Putamen (tissue), 1 donor: ENCODE measurements around the gene HPS4.

Experiments used
- DNase-seq: peaks from one replicate; pipeline ENCODE4 v3.0.0-alpha.2; 2016; ENCODE audit warnings: low spot score

Gene HPS4

DNA sequence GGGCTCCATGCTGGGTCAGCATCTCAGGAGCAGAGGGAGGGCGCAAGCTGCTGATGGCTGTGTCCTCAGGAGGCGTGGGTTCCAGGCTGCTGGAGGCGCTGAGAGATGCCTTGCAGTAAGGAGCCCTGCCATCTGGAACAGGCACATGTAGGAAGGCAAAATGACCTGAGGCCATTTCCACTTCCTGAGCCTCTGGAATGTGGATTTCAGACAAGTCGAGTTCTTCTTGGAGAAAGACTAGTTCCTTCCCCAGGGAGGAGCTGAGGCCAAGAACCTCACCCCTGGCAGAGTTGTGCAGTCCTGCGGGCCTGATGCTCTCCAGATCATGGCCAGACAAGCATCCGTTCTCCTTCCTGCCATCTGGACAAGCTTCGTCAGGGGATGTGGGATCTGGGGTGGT, 19.3 kb downstream of the HPS4 start:
- DNase-seq = no peak

DNA sequence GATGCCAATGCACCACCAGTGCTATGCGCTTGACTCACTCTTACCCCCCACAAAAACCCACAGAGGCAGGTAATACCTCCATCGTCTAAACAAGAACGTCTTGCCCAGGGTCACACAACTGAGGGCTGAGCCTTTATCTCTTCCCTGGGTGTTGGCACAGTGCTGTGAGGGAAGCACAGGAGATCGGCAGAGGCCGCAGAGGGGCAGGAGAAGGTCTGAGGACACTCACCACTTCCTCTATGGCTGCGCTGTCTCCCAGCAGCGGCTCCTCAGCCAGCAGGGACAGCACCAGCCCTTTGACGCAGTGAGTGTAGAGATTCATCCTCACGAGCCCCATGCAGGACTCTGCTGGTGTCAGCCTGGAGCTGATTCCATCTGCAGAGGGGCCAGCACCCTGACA, 19.9 kb downstream of the HPS4 start:
- DNase-seq = no peak

DNA sequence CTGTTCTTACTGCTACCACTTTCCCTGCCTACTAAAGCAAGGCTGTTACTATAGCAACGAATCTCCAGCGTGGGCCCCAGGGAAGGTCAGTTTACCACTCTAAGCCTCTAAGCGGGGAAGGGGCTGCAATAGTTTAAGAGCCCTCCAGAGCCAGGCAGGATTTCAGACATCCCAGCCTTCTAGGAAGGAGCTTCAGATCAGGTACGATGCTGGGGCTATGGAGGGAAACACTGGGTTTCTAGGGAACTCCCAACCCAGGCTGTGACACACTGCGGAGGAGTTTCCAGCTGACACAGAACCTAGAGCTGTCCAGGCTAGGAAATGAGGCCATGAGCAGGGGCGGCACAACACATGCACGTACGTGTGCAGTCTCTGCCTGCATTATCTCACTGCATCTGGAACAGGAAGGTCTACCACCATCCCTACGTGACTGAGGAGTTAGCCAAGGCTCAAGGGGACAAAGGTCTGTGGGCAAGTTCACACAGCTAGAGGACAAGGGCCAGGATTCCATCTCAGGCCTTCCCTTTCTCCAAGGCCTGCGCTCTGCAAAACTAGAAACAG, 20.4 kb downstream of the HPS4 start:
- DNase-seq = no peak

DNA sequence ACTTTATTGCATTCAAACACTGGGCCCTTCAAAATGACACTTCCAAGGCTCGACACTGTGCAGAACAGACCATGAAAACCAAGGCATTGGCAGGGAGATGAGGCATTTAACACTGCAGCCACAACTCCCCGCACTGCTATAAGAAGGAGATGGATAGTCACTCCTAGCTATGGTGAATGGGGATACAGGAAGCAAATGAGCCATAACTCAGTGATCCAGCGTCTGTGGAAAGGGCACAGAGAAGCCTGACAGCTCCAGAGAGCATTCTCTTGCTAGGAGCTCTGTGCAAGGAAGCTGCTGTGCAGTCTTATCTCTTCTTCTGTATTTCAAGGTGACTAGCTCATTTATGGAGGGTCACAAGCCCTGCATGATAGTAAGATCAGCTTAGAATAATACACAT, 20.9 kb downstream of the HPS4 start:
- no peak for DNase-seq

DNA sequence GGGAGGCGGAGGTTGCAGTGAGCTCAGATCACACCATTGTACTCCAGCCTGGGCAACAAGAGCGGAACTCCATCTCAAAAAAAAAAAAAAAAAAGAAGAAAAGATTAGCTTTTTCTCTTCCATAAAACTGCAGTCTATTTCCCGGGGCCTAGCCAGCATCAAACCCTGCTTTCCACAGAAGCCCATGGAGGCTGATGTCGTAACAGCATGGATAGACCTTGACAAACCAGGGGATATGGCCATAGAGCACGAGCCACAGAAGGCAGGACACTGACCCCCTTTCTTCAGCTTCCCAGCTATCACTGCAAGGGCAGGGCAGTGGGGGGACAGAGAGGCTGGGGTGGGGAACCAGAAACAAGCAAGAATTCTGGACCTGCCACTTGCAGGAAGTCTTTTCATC, 21.5 kb downstream of the HPS4 start:
- DNase-seq = no peak

DNA sequence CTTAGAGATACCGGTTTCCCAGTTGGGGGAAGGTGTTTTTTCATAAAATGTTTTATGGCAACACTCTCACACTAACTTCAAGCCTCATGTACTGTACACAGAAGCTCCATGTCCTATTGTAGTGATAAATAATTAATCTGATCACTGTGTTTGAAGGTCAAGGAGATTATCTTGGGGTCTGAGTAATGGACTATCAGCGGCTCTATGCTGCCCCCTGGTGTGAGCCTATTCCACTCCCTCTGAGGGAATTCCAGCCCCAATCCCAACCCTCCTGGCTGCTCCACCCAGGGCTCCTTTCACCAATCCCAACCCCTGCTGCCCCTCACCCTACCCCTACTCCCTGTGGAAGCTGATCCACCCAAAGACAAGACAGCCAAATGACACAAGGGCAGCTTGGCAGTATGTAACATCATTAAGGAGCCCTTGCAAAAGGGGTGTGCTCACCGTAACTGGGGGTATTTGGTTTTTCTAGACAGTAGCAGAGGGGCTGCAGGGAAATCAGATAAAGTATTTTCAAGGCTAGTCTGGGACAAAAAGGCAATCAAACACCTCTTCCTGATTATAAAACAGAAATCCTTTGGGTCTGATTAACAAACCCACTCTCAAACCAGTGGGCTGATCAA, 22.3 kb downstream of the HPS4 start:
- no peak for DNase-seq

DNA sequence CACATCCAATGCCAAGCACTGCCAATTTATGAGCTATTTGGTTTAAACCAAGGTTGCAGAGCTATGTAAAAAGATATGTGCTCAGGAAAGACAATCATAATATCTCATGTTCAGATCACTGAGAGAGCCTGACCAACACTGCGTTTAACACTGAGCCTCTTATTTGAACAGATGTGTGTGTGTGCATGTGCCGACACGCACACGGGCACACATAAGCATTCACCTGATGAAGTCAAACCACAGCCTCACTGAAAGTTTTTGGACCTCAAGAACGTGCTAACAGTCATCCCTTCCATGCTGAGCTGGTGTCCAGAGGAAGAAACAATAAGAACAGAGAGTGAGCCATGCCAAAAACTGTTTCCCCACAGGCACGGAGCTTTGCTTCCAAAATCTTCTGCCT, 23.4 kb downstream of the HPS4 start:
- no peak for DNase-seq

DNA sequence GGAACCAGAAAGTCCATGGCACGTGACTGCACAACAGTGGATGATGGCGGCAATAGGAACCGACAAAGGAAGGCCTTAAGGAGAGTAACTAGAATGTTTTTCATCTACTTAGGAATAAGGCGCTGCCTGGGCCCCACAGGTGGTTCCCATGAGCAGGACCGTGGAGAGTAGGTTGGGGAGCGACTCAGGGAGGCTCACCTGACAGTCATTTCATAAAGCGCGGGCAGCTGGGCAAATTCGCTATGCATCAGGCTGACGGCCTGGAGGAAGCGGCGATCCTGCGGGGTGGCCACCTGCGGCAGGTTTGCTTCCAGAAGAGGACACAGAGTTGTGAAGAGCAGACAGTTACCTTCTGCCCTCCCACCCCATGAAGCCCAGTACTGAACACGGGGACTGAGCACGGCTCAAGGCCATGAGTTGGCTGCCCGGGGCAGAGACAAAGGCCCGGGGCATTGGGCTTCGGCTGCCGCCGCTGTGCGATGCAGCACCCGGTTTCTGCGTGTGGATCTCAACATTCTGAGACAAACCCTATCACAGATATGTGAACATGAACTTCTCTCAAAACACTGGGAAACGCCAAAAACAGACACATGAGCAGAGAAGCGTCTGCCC, 25.8 kb downstream of the HPS4 start:
- DNase-seq = no peak

DNA sequence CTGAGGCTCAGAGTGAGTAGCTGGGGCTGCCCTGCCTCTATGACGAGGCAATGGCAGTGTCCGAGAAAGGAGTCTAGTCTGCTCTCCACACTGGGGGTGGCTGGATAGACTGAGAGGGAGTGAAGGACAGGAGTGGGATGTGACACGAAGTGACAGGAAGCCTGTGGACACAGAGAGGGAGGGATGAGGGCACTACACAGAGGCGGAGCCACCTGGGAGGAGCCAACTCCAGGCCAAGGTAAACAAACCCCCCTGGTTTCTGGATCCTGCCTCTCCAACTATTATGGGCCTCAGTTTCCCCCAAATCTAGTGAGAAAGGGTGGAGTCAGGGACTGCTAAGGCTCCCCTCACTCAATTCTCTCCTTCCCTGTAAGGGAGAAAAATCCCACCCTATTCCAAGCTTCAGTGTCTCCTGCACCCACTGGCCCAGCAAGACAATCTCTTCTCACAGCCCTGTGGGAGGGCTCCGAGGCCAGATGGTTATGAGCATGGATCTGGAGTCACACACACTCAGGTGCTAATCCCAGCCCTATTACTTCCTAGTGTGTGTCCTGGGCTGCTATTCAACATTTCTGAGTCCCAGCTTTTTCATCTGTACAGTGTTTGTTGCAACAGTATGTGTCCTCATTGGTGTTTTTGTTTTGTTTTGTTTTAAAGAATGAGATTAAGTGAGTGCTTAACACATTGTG, 29.6 kb downstream of the HPS4 start:
- DNase-seq = no peak

DNA sequence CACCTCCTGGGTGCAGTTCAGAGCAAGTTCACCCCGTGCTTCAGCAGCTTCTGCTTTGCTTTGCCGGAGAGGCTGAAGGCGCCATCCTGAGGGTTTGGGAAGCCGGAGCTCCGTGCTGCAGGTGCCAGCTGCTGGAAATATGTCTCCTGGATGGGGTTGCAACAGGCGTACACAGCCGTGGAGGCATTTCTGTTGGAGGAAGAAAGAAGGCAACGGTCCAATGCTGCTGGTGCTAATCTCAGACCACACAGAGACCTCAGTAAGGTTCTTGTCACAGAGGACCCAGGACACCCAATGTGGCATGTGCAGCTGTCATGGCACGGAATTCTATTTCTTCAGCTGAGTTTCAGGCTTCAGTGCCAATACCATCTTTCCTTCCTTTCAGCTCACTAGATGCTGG, 30.4 kb downstream of the HPS4 start:
- no peak for DNase-seq

DNA sequence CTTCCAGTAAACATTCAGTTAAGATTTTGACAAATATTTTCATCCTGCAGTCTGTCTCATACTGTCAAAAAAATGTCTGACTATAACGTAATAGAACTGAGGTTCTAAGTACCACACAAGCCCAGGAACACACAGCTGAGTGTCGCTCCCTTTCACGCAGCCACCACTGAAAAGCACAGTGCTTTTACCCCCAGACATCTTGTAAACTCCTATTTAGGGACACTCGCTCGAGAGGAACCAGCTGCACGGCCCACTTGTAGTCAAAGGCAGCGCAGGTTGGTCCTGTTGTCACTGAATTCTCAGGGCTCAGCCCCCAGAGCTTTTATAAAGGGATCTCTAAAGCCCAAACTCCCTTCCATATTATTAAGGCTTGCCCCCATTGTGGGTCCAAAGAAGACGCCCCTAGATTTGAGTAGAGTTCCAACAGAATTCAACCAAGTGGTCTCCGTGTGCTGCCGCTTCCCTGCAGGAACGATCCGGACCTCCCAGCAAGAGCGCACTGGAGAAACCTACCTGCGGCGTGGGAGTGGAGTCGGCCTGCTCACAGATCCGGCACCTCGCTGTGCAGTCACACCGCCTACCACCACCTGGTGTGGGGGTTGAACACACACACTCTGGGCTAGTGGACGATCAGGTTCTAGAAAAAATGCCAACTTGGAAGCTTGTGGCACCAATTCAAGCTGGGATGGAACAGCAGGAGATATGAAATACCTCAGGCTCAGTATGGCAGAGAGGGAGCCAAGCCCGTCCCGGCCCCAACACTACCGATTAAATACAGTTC, 31.2 kb downstream of the HPS4 start:
- DNase-seq = no peak

DNA sequence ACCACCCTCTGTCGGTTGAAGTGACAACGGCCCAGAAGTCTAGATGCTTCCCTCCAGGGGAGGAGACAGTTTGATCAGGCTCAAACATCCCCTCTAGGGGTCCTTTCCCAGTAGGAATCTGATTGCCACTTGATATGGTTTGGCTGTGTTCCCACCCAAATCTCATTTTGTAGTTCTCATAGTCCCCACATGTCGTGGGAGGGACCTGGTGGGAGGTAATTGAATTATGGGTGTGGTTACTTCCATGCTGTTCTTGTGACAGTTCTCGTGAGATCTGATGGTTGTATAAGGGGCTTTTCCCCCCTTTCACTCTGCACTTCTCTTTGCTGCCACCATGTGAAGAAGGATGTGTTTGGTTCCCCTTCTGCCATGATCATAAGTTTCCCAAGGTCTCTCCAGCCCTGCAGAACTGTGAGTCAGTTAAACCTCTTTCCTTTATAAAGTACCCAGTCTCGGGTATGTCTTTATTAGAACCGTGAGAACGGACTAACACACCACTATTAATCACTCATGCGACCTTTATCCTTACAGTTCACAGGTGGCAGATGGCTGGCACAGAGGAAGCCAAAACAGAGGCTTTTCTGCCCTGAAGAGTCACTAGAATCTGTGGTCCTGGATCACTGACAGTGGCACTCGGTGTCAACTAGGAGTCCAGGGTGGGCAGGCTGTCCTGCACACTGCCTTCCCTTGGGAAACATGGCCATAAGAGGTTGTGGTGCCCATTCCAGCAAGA, 33.0 kb downstream of the HPS4 start:
- DNase-seq = no peak

DNA sequence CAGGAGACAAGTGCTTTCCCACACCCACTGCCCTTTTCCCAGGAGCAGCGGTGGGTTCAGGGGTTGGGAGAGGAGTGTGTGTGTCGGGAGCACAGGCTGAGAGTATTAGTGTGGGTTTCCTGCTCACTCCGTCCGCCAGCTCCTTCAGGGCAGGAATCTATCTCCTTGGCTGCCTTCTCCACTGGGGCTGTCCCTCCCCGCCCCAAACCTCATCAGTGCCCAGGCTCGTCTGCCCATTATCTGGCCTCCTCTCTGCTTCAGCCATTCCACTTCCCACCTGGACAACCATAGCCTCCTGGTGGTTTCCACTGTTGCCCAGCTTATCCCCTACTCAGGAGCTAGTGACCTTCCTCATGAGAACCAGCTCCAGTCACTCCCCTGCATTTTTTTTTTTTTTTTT, 34.6 kb downstream of the HPS4 start:
- DNase-seq = no peak

DNA sequence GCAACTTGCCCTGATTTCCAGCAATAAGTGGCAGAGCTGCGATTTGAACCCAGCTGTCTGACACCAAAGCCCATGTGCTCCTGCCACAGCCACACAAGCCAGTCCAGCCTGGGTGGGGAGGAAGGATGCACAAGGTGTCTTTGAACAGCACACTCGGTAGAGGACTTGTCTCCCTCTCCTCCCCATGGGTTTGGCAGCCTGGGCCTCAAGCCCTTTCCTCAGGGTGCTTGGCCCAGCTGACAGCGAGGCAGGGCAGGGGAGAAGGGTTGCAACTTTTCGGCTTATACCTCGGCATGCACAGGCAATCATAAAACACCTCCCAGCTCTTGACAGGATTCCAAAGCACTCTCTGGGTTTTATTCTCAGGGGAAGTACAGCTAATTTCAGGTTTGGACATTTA, 35.2 kb downstream of the HPS4 start:
- no peak for DNase-seq

DNA sequence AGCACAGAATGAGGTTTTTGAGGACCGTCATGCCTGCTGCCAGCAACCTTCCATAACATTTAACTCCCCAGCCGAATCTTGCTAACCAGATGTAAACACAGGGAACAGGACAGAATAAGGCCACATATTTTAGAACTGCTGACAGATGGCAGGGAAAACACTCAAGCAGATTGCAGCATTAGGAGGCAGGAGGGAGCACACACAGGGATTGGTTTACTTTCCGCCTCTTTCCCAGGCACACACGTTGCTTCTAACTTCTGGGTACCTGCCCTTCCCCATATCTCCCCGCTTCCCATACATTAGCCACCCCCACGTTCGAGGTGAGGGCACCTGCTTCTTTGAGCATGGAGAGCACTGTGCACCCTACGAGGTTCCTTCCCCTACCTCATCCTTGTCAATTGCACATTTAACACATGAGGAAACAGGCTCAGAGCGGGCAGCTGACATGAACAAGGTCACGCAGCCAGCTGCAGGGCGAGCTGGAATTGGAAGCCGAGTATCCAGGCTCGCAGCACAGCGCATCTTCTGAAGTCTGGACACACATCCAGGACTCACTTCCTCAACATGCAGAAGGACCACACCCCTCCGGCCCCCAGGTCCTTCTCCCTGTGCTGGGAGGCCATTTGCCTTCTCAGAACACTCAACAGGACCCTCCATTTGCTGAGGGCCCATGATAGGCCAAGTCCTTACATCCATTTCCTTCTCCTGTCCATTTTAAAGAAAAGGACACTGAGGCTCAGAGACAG, 35.8 kb downstream of the HPS4 start:
- no peak for DNase-seq

DNA sequence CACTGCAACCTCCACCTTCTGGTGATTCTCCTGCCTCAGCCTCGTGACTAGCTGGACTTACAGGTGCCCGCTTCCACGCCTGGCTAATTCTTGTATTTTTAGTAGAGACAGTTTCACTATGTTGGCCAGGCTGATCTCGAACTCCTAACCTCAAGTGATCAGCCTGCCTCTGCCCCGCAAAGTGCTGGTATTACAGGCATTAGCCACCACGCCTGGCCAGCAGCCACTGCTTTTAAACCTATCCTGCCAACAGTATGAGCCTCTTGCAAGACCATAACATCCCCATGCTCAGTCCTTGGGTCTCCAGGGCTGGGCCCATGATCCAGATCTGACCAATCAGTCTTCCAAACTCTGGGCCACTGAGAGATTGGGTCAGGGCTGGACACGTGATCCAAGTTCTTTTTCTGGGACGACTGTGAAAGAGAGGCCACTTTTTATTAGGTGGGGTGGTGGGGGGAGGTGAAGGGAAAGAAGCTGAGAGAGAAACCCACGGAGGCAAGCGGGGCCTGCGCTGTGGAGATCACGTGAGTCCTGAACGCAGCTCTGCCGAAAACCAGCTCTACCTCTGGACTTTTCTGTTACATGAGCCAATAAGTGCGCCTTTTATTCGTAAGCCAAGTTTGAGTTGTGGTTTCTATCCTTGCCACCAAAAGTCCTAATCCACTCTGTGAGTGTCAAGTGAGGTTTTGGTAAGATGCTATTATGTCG, 36.6 kb downstream of the HPS4 start:
- DNase-seq = no peak

DNA sequence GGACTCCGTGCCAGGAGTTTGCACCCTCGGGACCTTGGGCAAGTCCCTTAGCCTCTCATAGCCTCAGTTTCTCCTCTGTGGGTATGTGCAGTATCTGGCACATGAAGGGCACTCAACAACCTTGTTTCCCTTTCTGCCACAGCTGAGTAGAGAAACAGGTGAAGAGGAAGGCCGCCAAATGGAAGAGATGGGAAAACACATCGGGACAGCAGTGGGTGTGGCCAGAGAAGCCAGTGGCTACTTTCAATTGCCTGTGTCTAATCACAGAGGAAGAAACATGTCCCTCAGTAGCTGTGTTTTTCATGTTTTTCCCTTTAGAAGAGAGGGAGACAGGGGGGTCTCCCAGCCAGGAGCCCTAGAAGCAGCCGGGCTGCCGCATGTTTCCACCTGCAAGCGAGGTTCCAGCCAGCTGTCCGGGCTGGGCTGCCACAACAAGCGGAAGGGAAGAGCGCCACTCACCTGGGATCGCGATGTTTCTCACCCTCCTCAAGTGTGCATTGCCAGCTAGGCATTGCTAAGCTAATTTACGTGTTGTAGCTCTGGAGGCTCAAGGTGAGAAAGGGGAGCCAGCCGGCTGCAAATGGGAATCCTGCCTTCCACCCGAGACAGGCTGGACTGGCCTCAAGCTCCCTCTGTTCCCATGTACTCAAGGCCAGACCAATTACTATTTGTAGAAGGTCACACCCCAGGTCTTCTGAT, 37.9 kb downstream of the HPS4 start:
- DNase-seq = no peak

DNA sequence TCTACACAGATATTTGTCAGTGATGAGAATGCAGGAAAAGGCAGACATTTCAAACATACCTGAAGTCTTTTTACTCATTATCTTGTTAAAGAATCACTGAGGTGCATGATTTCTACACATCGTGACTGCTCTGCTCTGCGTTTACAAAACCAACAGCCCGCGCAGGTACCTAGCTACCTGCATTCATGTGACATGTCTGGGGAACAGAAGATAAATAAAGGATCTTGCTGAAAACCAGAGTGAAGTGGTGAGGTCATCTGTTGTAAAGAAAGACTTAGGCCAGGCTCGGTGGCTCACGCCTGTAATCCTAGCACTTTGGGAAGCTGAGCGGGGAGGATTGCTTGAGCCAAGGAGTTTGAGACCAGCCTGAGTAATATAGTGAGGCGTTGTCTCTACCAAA, 38.8 kb downstream of the HPS4 start:
- DNase-seq = no peak

DNA sequence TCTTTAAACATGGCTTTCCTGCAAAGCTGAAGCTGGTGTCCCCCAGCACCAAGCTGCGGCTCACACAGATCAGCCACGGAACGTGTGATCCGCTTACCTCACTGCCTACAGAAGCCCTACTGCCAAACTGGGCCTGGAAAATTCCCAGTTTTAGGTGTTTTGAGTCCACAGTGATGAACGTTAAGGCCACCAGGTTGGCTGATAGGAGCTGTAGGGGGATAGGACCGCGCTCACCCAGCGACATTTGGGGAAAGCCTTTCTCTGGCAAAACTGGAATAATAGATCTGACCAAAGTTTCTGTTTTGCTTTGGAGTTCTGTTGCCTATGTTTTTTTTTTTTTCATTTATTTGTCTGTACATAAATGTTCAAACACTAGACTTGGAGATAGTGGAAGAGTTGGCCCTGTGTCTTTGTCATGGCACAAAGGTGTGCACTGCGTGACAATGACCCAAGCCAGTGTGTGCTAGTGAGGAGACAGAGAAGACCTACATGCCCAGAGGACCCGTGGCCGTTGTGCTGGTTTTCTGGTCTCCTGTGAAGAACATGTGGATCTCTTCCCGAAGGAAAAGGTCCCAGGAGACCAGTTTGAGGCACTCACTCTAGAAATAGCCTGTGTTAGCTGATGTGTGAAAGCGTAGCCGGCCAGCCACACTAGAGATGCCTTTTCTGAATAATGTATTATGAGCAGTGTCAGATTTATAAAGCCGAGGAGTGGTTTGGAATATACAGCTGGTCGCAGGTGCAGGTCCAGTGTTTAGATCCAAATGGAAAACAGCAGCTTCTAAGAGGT, 39.5 kb downstream of the HPS4 start:
- no peak for DNase-seq
